Inferior parietal cortex (tissue), 1 donor: ENCODE data around the gene RAP1A.
A peak's percentile ranks its signal among the peaks of the same experiment; 100 is the strongest.
"Not testable (repeated sequence)": the region's sequence is repeated elsewhere in the genome, so short reads cannot be mapped to it uniquely, and the experiment has no call there.

Experiments
- DNase-seq: peaks from one replicate; pipeline ENCODE4 v3.0.0-alpha.2; 2016; ENCODE audit errors: extremely low spot score

The RAP1A gene

DNA sequence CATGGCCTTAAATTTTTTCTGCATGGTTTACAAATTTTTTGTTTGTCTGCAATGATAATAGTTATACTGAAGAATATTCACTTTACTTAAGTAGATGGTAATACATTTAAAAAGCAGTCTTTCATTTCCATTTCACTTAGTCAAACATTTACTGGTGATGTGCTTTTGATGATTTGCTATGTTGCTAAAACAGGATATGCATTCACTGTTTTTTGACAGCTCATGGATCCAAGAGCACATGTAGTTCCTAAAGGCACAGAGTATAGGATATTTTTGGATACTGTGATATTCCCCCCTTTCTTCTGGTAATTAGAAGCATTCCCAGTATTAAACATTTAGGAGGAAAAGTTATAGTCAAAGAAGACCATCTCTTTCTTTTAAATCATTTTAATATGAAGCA is 45.9 kb downstream of the RAP1A start:
- DNase-seq, result no peak

DNA sequence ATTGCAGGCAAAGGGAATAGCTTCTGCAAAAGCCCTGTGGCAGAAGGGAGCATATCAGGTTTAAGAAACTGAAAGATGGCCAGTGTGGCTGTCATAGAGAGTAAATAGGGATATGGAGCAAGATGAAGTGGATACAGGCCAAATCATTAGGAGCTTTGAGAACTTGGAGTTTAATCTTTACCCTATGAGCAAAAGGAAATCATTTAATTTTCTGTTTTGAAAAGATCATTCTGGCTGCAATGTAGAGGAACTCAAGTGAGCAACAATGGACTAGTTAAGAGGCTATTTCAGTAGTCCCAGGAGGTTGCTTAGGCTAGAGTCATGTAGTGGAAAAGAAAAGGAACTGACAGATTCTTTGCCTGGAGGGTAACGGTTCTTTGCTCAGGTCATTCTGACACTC is 47.2 kb downstream of the RAP1A start:
- no peak for DNase-seq

DNA sequence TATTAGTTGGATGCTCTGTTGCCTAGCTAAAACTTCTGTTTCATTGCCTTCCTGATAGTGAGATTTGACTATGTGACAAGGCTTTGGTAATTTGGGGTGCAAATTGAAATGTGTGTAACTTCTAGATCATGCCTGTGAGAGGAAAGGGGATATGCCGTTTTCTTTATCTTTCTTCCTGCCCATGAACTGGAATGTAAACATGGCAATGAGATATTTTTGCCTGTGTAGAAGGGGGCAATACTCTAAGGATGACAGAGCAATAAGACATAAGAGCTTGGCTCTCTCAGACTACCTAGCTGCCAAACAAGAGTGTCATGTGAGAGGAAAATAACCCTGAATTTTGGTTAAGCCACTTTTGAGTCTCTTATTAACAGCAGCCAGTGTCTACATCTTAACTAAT is 49.7 kb downstream of the RAP1A start:
- DNase-seq, result no peak

- no peak for DNase-seq
Observed at GRCh38 chr1:111671852-111672251, 52.3 kb downstream of the RAP1A start.

DNA sequence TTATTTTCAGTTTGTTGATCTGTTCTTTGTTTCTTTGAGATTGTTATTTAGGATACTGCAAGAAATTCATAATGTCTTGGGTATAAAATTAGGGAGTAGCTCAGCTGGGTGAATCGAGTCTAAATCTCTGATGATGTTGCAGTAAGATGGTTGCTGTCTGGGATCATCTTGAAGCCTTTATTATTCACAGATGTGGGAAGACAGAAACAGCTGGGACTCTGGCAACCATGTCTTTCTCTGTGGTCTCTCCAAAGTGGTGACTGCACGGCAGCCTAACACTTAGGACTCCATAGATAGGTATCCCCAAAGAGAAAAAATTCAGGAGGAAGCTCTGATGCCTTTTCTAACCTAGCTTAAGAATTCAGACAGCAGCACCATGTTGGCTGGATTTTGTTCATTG is 52.7 kb downstream of the RAP1A start:
- DNase-seq, result no peak

GRCh38 chr1:111677604-111678003 is 58.0 kb downstream of the RAP1A start:
- no peak for DNase-seq

DNA sequence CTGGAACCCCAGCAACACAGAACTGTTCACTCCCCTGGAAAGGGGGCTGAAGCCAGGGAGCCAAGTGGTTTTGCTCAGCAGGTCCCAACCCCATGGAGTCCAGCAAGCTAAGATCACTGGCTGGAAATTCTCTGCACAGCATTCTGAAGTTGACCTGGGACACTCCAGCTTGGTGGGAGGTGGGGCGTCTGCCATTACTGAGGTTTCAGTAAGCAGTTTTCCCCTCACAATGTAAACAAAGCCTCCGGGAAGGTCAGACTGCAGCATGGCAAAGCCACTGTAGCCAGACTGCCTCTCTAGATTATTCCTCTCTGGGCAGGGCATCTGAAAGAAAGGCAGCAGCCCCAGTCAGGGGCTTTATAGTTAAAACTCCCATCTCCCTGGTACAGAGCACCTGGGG is 60.0 kb downstream of the RAP1A start:
- DNase-seq, result no peak

DNA sequence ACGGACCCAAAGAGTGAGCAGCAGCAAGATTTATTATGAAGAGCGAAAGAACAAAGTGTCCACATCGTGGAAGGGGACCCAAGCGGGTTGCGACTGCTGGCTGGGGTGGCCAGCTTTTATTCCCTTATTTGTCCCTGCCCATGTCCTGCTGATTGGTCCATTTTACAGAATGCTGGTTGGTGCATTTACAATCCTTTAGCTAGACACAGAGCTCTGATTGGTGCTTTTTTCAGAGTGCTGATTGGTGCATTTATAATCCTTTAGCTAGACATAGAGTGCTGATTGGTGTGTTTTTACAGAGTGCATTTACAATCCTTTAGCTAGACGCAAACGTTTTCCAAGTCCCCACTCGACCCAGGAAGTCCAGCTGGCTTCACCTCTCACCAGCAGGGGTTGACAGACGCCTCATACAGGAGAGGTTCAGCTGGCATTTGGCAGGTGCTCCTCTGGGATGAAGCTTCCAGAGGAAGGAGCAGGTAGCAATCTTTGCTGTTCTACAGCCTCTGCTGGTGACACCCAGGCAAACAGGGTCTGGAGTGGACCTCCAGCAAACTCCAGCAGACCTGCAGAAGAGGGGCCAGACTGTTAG is 60.7 kb downstream of the RAP1A start:
- not testable (repeated sequence) for DNase-seq

- DNase-seq, result not testable (repeated sequence)
Observed at GRCh38 chr1:111685293-111686153, 65.9 kb downstream of the RAP1A start.

DNA sequence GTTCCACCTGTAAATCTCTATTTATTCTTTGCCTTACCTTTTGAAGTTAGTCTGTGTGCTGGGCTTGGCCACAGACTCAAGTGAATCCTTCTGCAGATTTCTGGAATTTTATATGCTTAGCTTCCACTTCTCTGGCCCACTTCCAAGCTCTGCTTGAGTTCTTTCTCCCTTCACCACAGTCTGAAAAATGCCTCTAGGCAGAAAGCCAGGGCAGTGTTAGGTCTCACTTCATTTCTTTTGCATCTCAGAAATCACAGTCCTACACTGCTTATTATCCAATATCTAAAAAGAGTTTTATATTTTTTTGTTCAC is 70.7 kb downstream of the RAP1A start:
- DNase-seq, result peak; percentile 64

DNA sequence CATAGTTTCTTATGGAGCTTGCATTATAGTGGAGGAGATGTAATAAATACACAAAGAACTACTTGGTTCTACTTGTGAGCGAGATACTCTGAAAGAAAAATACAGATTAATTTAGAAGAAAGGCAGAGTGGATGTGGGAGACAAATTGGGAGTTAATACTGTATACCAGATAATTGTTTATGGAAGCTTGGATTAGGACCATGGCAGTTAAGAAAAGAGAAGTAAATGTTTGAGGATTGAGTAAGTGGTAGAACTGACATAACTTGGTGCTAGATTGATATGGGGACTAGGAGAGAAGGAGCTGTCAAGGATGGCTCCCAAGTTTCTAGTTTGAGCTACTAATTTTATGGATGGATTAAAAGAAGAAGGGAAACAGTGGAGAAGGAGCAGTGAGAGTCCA is 72.3 kb downstream of the RAP1A start:
- no peak for DNase-seq

GRCh38 chr1:111695801-111696200 is 76.2 kb downstream of the RAP1A start:
- DNase-seq, result no peak

GRCh38 chr1:111696330-111696729 is 76.7 kb downstream of the RAP1A start:
- DNase-seq, result no peak

GRCh38 chr1:111699268-111699667 is 79.7 kb downstream of the RAP1A start:
- no peak for DNase-seq

GRCh38 chr1:111702504-111703050 is 83.0 kb downstream of the RAP1A start:
- DNase-seq, result no peak

DNA sequence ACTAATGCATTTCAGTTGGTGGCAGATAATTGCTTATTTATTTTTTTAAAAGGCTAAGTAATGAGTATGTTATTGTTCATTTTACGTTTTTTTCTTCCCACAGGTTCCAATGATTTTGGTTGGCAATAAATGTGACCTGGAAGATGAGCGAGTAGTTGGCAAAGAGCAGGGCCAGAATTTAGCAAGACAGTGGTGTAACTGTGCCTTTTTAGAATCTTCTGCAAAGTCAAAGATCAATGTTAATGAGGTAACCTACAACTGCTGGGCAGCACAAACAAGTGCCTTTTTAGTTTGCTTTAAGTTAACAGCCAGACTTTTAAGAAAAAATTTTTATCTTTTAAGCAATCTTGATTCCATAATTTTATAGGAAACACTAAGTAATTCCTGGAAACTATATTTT is 84.7 kb downstream of the RAP1A start:
- DNase-seq, result no peak

DNA sequence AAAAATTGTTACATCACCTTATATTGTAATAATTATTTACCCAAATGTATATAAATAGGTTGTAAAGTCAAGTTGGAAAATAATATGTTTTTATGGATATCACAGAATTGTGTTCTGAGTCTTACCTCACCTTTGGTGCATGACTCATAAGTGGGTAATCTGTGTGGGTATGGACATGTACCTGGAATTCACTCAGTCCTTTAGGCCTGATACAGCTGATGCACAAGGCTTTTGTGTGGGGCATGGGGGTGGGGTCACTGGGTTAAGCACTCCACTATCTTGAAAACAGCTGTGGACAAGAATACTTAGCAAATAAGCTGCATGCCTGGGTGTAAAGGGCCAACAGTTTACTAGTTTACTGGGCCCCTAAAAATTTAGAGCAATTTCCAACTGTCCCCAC is 85.2 kb downstream of the RAP1A start:
- DNase-seq, result no peak

- DNase-seq, result no peak
Observed at GRCh38 chr1:111705841-111706240, 86.3 kb downstream of the RAP1A start.

DNA sequence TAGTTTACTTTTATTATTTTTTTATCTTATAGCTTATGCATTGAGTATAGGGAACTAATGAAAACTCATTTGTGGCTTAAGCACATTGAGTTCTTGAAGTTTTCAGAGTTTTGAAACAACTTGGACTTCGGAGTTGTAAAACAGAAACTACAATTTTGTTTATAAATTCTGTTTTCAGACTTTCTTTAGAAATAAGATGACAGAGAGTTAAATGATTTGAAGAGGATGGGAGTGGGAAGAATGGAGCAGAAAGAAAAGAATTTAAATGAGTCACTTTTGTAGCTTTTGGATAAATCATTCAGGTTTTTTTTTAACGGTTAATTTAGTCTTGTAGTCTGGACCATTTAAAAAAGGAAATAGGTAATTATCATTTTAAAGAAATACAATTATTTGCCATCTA is 87.3 kb downstream of the RAP1A start:
- no peak for DNase-seq

DNA sequence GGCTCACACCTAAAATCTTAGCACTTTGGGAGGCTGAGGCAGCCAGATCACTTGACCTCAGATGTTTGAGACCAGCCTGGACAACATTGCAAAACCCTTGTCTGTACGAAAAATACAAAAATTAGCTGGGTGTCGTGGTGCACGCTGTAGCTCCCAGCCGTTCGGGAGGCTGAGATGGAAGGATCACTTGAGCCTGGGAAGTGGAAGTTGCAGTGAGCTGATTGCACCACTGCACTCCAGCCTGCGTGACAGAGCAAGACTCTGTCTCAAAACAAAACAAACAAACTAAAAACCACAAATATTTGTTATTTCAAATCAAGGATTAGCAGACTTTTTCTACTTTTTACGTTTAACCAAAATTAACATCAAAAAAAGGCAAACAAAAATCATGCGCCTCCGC is 88.3 kb downstream of the RAP1A start:
- DNase-seq, result no peak

DNA sequence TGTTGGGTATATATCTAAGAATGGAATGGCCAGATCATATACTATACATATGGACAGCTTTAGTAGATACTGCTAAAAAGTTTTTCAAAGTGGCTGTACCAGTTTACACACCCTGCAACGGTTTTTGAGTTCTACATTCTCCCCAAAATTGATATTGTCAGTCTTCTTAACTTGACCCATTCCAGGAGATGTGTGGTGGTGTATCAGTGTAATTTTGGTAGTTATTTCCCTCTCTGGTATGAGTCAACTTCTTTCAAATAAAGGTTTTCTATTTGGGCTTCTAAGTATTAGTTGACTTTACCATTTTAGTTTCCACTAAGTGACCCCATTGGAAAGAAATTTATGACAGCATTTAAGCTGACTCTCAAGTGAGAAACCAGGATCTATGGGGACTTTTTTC is 90.4 kb downstream of the RAP1A start:
- no peak for DNase-seq

DNA sequence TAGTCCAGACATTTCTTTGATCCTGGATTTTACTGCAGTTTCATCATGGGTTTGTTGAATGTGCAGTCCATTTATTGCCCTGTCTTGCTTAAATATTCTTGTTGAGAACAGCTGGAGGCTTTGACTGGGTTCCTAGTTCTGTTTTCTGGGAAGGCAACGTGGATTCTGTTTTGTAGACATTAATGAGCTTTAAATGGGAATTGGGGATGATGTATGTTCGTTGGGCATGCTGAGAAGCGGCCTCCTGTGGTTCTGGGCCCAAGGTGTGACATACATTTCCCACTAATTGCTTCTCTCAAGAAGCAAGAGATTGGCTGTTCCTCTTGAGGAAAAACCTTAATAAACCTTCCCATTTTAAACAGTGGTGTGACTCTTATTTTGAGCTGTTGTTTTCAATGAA is 96.7 kb downstream of the RAP1A start:
- DNase-seq, result no peak

DNA sequence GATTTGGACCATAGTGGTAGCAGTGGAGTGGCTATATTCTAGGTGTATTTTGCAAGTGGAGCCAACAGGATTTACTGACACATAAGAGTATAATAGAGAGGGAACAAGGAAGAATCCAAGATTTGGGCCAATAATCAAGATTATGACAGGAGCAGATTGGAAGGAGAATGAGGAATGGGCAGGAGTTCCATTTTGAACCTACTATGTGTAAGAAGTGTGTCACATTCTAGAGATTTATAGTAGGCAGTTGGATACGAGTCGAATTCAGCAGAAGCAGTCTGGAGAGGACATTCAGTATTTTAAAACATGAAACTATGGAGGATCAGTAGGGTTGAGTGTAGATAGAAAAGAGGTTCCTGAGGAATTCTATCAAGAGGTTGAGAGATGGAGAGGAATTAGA is 97.9 kb downstream of the RAP1A start:
- DNase-seq, result no peak
